Measurements from ENCODE around the gene ANKRD23. TPM values are rescaled to one million over a fixed set of nuclear protein-coding genes. Genes with fewer than 3 reads are reported as not detected.
A peak's percentile ranks its signal among the peaks of the same experiment; 100 is the strongest.

ANKRD23 gene
- total and polyA plus RNA-seq, 5 donors: 8.2 to 27.7 (median 23.0) TPM

- DNase-seq (peak; percentile 78 to 90 (median 85)), ATAC-seq (peak; percentile 68 to 70)
- H3K4me3 ChIP-seq (ENCODE audit: low read length): no peak overlapping the region
- H3K27ac ChIP-seq (ENCODE audit: low read length): peak overlapping the region; percentile 18
- H3K4me1 ChIP-seq (ENCODE audit: control insufficient read depth, insufficient read depth, low read length): peaks cover 7% of the 10 kb centered on the region
- no peaks in the 10 kb centered on the region for H3K27me3 ChIP-seq (ENCODE audit: control insufficient read depth, insufficient read depth)
- WGBS: 44% methylated on average over 18 of the region's 18 CpGs
- intact Hi-C loops (cut with DNase I): no loop called here
- no peaks in the 10 kb centered on the region for H3K9me3 ChIP-seq (ENCODE audit: control insufficient read depth, low read length)
Measured at GRCh38 chr2:96832754-96833507, 10.9 kb downstream of the ANKRD23 start.

GRCh38 chr2:96832408-96832753 is 11.4 kb downstream of the ANKRD23 start:
- peak in 1 of 3 donors; percentile 22 for DNase-seq
- H3K4me3 ChIP-seq (ENCODE audit: low read length): no peak overlapping the region
- peaks cover 7% of the 10 kb centered on the region for H3K4me1 ChIP-seq (ENCODE audit: control insufficient read depth, insufficient read depth, low read length)
- no peaks in the 10 kb centered on the region for H3K27me3 ChIP-seq (ENCODE audit: control insufficient read depth, insufficient read depth)
- intact Hi-C loops (cut with DNase I): no loop called here
- no peaks in the 10 kb centered on the region for H3K9me3 ChIP-seq (ENCODE audit: control insufficient read depth, low read length)
- H3K27ac ChIP-seq (ENCODE audit: low read length): no peak overlapping the region
- WGBS: 77% methylated on average over 11 of the region's 11 CpGs
- peak in 1 of 2 donors; percentile 6 for ATAC-seq

- ATAC-seq (peak; percentile 51), DNase-seq (peak in 2 of 3 donors; percentile 63 to 68)
- H3K27ac ChIP-seq (ENCODE audit: low read length): no peak overlapping the region
- peaks cover 7% of the 10 kb centered on the region for H3K4me1 ChIP-seq (ENCODE audit: control insufficient read depth, insufficient read depth, low read length)
- H3K4me3 ChIP-seq (ENCODE audit: low read length): no peak overlapping the region
- WGBS: 74% methylated on average over 10 of the region's 10 CpGs
- intact Hi-C loops (cut with DNase I): no loop called here
- H3K9me3 ChIP-seq (ENCODE audit: control insufficient read depth, low read length): no peaks in the 10 kb centered on the region
- no peaks in the 10 kb centered on the region for H3K27me3 ChIP-seq (ENCODE audit: control insufficient read depth, insufficient read depth)
Measured at GRCh38 chr2:96831679-96832078, 12.1 kb downstream of the ANKRD23 start.

- Histone ChIP-seq H3K9me3 (ENCODE audit: control insufficient read depth, low read length) (no peaks in the 10 kb centered on the region), H3K4me1 (ENCODE audit: control insufficient read depth, insufficient read depth, low read length) (peaks cover 7% of the 10 kb centered on the region), H3K4me3 (ENCODE audit: low read length) (no peak overlapping the region), H3K27ac (ENCODE audit: low read length) (peak overlapping the region; percentile 10), H3K27me3 (ENCODE audit: control insufficient read depth, insufficient read depth) (no peaks in the 10 kb centered on the region)
- DNase-seq: no peak
- intact Hi-C loops (cut with DNase I): no loop called here
- no peak for ATAC-seq
- WGBS: 44% methylated on average over 5 of the region's 5 CpGs
Measured at GRCh38 chr2:96830044-96830562, 13.7 kb downstream of the ANKRD23 start.

GRCh38 chr2:96828874-96829273 is 14.9 kb downstream of the ANKRD23 start:
- no peaks in the 10 kb centered on the region for H3K9me3 ChIP-seq (ENCODE audit: control insufficient read depth, low read length)
- no peak overlapping the region for H3K4me3 ChIP-seq (ENCODE audit: low read length)
- intact Hi-C loops (cut with DNase I): no loop called here
- H3K27me3 ChIP-seq (ENCODE audit: control insufficient read depth, insufficient read depth): no peaks in the 10 kb centered on the region
- peaks cover 7% of the 10 kb centered on the region for H3K4me1 ChIP-seq (ENCODE audit: control insufficient read depth, insufficient read depth, low read length)
- no peak overlapping the region for H3K27ac ChIP-seq (ENCODE audit: low read length)
- WGBS: 97% methylated on average over 13 of the region's 13 CpGs
- ATAC-seq (no peak), DNase-seq (peak in 1 of 3 donors; percentile 30)

GRCh38 chr2:96828436-96828835 is 15.4 kb downstream of the ANKRD23 start:
- H3K4me1 ChIP-seq (ENCODE audit: control insufficient read depth, insufficient read depth, low read length): peaks cover 7% of the 10 kb centered on the region
- H3K4me3 ChIP-seq (ENCODE audit: low read length): no peak overlapping the region
- no peak for ATAC-seq
- WGBS: 93% methylated on average over 14 of the region's 14 CpGs
- no peaks in the 10 kb centered on the region for H3K27me3 ChIP-seq (ENCODE audit: control insufficient read depth, insufficient read depth)
- no peak overlapping the region for H3K27ac ChIP-seq (ENCODE audit: low read length)
- peak in 2 of 3 donors; percentile 24 to 51 for DNase-seq
- no peaks in the 10 kb centered on the region for H3K9me3 ChIP-seq (ENCODE audit: control insufficient read depth, low read length)
- intact Hi-C loops (cut with DNase I): no loop called here

GRCh38 chr2:96826546-96827278 is 17.1 kb downstream of the ANKRD23 start:
- Histone ChIP-seq H3K27me3 (ENCODE audit: control insufficient read depth, insufficient read depth) (no peaks in the 10 kb centered on the region), H3K4me3 (ENCODE audit: low read length) (no peak overlapping the region), H3K27ac (ENCODE audit: low read length) (no peak overlapping the region), H3K9me3 (ENCODE audit: control insufficient read depth, low read length) (no peaks in the 10 kb centered on the region), H3K4me1 (ENCODE audit: control insufficient read depth, insufficient read depth, low read length) (no peaks in the 10 kb centered on the region)
- intact Hi-C loops (cut with DNase I): no loop called here
- 87% methylated on average over 22 of the region's 22 CpGs for WGBS
- ATAC-seq (no peak), DNase-seq (peak in 2 of 3 donors; percentile 45 to 53)

GRCh38 chr2:96825057-96825456 is 18.8 kb downstream of the ANKRD23 start:
- no peak overlapping the region for H3K27ac ChIP-seq (ENCODE audit: low read length)
- intact Hi-C loops (cut with DNase I): no loop called here
- peak in 1 of 2 donors; percentile 9 for ATAC-seq
- 90% methylated on average over 14 of the region's 14 CpGs for WGBS
- H3K4me3 ChIP-seq (ENCODE audit: low read length): no peak overlapping the region
- H3K4me1 ChIP-seq (ENCODE audit: control insufficient read depth, insufficient read depth, low read length): peaks cover 5% of the 10 kb centered on the region
- H3K9me3 ChIP-seq (ENCODE audit: control insufficient read depth, low read length): no peaks in the 10 kb centered on the region
- no peaks in the 10 kb centered on the region for H3K27me3 ChIP-seq (ENCODE audit: control insufficient read depth, insufficient read depth)
- peak in 2 of 3 donors; percentile 22 to 41 for DNase-seq

GRCh38 chr2:96824079-96824870 is 19.5 kb downstream of the ANKRD23 start:
- intact Hi-C loops (cut with DNase I): no loop called here
- H3K4me3 ChIP-seq (ENCODE audit: low read length): no peak overlapping the region
- no peaks in the 10 kb centered on the region for H3K9me3 ChIP-seq (ENCODE audit: control insufficient read depth, low read length)
- peaks cover 7% of the 10 kb centered on the region for H3K4me1 ChIP-seq (ENCODE audit: control insufficient read depth, insufficient read depth, low read length)
- no peaks in the 10 kb centered on the region for H3K27me3 ChIP-seq (ENCODE audit: control insufficient read depth, insufficient read depth)
- no peak overlapping the region for H3K27ac ChIP-seq (ENCODE audit: low read length)
- ATAC-seq (no peak), DNase-seq (peak in 1 of 3 donors; percentile 17)
- WGBS: 58% methylated on average over 6 of the region's 6 CpGs

- intact Hi-C loops (cut with DNase I): no loop called here
- no peaks in the 10 kb centered on the region for H3K9me3 ChIP-seq (ENCODE audit: control insufficient read depth, low read length)
- H3K4me3 ChIP-seq (ENCODE audit: low read length): no peak overlapping the region
- ATAC-seq (no peak), DNase-seq (peak in 2 of 3 donors; percentile 53 to 62)
- WGBS: 64% methylated on average over 11 of the region's 11 CpGs
- no peak overlapping the region for H3K27ac ChIP-seq (ENCODE audit: low read length)
- no peaks in the 10 kb centered on the region for H3K27me3 ChIP-seq (ENCODE audit: control insufficient read depth, insufficient read depth)
- H3K4me1 ChIP-seq (ENCODE audit: control insufficient read depth, insufficient read depth, low read length): peaks cover 15% of the 10 kb centered on the region
Measured at GRCh38 chr2:96823198-96823597, 20.6 kb downstream of the ANKRD23 start.

Measured in right cardiac atrium (tissue), 5 donors.